ENCODE results near the gene RUNX2.

GRCh38 chr6:45478240-45478639, 150.1 kb downstream of the RUNX2 start:
- TF ChIP-seq FOXK2 (IDR thresholded peaks at IDR 0.05) (no peak), FOXM1 (IDR thresholded peaks at IDR 0.05; ENCODE audit: borderline replicate concordance) (no peak), SUZ12 (IDR thresholded peaks at IDR 0.05) (no peak), ARNT (IDR thresholded peaks at IDR 0.05) (no peak), FOXA1 (IDR thresholded peaks at IDR 0.05) (no peak), LEF1 (IDR thresholded peaks at IDR 0.05; ENCODE audit: borderline replicate concordance) (no peak), PKNOX1 (IDR thresholded peaks at IDR 0.05) (no peak), L3MBTL2 (conservative IDR thresholded peaks at IDR 0.05) (no peak)

Data from HEK293T (cell line).